Mucosa of rectum (tissue), 2 donors: Measurements from ENCODE around the gene HSPA12A.

ENCODE experiments used
- H3K27ac ChIP-seq, 2 donors: one replicate each; pipeline ENCODE4 v1.7.0; 2013; ENCODE audit warnings: inconsistent platforms in 2 of 2, low read depth in 2 of 2, low read length in 2 of 2
- H3K27me3 ChIP-seq, 2 donors: one replicate each; pipeline ENCODE4 v1.7.0; 2013; ENCODE audit warnings: low read length in 2 of 2; ENCODE audit not compliant: control insufficient read depth in 2 of 2, insufficient read depth in 2 of 2
- H3K36me3 ChIP-seq, 2 donors: one replicate each; pipeline ENCODE4 v1.7.0; 2013; ENCODE audit warnings: low read length in 2 of 2; ENCODE audit not compliant: control insufficient read depth in 2 of 2, insufficient read depth in 2 of 2
- H3K4me1 ChIP-seq, 2 donors: one replicate each; pipeline ENCODE4 v1.7.0; 2013; ENCODE audit warnings: low read length in 2 of 2, mild to moderate bottlenecking in 1 of 2; ENCODE audit not compliant: control insufficient read depth in 2 of 2, insufficient read depth in 2 of 2
- H3K4me3 ChIP-seq, 2 donors: one replicate each; pipeline ENCODE4 v1.7.0; 2013; ENCODE audit warnings: low read length in 2 of 2
- H3K9ac ChIP-seq, 2 donors: one replicate each; pipeline ENCODE4 v1.7.0; 2013; ENCODE audit warnings: low read length in 2 of 2, low read depth in 1 of 2, mild to moderate bottlenecking in 1 of 2
- H3K9me3 ChIP-seq, 2 donors: one replicate each; pipeline ENCODE4 v1.7.0; 2013; ENCODE audit warnings: low read length in 2 of 2; ENCODE audit not compliant: control insufficient read depth in 2 of 2
- donor health status: healthy.
- donor health status: Normal muscosa, but diverticular disease.

HSPA12A gene

GRCh38 chr10:116636976-116637375, 105.4 kb downstream of the HSPA12A start:
- H3K4me1 ChIP-seq: no peaks in the 10 kb centered on the region
- no peaks in the 10 kb centered on the region for H3K9me3 ChIP-seq
- no peak overlapping the region for H3K9ac ChIP-seq
- no peaks in the 10 kb centered on the region for H3K36me3 ChIP-seq
- H3K27me3 ChIP-seq: no peaks in the 10 kb centered on the region
- no peak overlapping the region for H3K4me3 ChIP-seq
- no peak overlapping the region for H3K27ac ChIP-seq

DNA sequence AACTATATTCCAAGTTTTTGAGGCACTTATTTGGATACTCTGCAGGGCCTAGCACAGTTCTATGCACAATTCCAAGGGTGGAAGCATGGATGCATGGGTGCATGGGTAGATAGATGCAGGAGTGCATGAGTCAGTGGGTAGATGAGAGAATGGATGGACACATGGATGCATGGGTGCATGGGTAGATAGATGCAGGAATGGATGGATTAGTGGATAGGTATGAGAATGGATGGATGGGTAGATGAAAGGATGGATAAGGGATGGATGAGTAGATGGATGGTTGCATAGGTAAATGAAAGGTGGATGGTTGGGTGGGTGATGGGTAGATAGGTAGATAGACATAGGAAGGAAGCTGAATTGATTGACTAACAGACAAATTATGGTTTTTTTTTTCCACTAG, 106.0 kb downstream of the HSPA12A start:
- no peaks in the 10 kb centered on the region for H3K4me1 ChIP-seq
- H3K9ac ChIP-seq: no peak overlapping the region
- H3K9me3 ChIP-seq: no peaks in the 10 kb centered on the region
- no peaks in the 10 kb centered on the region for H3K27me3 ChIP-seq
- no peaks in the 10 kb centered on the region for H3K36me3 ChIP-seq
- H3K27ac ChIP-seq: no peak overlapping the region
- H3K4me3 ChIP-seq: no peak overlapping the region

DNA sequence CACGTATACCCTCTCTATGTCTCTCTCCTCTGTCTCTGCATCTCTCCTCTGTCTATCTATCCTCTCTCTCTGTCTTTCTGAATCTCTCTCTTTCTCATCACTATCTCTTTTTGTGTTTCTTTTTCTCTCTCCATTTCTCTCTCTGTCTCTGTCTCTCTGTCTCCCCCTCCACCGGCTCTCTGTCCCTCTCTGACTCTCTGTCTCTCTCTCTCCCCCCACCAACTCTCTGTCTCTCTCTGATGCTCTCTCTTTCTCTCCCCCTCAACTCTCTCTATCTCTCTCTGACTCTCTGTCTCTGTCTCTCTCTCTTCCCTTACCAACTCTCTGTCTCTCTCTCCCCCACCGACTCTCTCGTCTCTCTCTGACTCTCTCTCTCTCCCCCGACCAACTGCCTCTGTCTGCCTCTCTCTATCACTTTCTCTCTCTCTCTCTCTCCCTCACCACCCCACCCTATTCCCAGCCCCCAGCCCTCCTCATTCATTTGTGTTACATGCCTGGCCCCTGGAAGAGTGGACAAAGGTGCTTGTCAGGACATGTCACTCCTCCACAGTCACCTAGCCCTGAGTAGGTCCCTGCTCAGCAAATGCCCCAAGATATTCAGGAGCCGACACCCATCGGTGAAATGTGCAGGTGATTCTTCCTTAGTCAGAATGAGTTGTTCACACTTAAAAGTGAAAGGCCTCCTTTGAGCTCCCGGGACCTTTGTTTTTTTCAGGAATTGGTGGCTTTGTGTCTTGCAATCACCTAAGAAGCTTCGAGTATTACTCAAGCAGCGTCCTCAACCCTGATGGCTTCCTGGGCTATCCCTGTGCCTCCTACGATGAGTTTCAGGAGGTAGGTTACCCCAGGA, 108.0 kb downstream of the HSPA12A start:
- Histone ChIP-seq H3K27me3 (no peaks in the 10 kb centered on the region), H3K4me3 (no peak overlapping the region), H3K36me3 (no peaks in the 10 kb centered on the region), H3K9ac (no peak overlapping the region), H3K27ac (no peak overlapping the region), H3K9me3 (no peaks in the 10 kb centered on the region), H3K4me1 (no peaks in the 10 kb centered on the region)

DNA sequence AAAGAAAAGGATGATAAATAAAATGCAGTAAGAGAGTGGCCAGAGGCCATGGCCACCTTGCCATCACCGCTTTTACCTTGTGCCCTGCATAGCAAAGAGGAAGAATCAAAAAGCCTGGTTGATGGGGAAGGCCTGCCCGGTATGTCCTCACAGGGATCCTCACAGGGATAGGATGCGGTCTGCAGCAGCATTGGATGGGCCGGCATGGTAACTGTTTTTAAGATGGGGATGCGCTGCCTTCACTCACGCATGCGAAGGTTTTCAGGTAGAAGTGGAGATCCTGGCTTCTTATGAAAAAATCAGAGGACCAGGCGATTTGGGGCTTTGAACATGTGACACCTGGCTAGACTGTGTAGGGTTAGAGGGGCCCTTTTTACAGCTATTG, 109.2 kb downstream of the HSPA12A start:
- H3K4me1 ChIP-seq: peaks cover 0 to under 1% of the 10 kb centered on the region in 2 donors
- H3K9ac ChIP-seq: no peak overlapping the region
- H3K36me3 ChIP-seq: no peaks in the 10 kb centered on the region
- H3K27ac ChIP-seq: no peak overlapping the region
- no peaks in the 10 kb centered on the region for H3K9me3 ChIP-seq
- no peaks in the 10 kb centered on the region for H3K27me3 ChIP-seq
- H3K4me3 ChIP-seq: no peak overlapping the region

- H3K27ac ChIP-seq: no peak overlapping the region
- peaks cover 0 to 3% of the 10 kb centered on the region in 2 donors for H3K4me1 ChIP-seq
- H3K9ac ChIP-seq: no peak overlapping the region
- H3K4me3 ChIP-seq: no peak overlapping the region
- H3K9me3 ChIP-seq: no peaks in the 10 kb centered on the region
- no peaks in the 10 kb centered on the region for H3K27me3 ChIP-seq
- no peaks in the 10 kb centered on the region for H3K36me3 ChIP-seq
These were observed 109.7 kb downstream of the HSPA12A start for GRCh38 chr10:116632596-116633215.

DNA sequence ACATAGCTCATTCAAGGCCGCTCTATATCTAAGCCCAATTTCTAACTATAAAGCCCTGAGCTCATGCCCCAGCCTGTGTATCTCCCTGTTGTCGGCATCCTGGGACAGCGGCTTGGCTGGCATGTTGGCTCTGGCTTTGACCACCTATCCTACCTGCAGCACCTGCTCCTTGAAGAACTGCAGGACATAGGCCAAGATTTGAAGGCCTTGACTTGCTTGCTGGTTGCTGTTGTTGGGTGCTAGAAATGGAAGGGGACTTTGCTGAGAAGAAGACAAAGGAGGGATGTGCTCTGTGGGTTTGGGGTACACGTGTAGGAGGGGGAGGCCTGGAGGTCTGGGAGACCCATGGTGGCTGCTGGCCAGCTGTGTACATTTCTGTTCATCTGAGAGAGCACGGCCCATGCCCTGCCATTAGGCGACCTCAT, 110.5 kb downstream of the HSPA12A start:
- H3K27ac ChIP-seq: no peak overlapping the region

GRCh38 chr10:116630020-116630419, 112.3 kb downstream of the HSPA12A start:
- Histone ChIP-seq H3K27me3 (no peaks in the 10 kb centered on the region), H3K36me3 (no peaks in the 10 kb centered on the region), H3K4me1 (peaks cover 0 to 3% of the 10 kb centered on the region in 2 donors), H3K27ac (no peak overlapping the region), H3K9ac (no peak overlapping the region), H3K4me3 (no peak overlapping the region), H3K9me3 (no peaks in the 10 kb centered on the region)

More for the DNA sequence above, 110.5 kb downstream of the HSPA12A start:
- H3K4me3 ChIP-seq: no peak overlapping the region
- H3K4me1 ChIP-seq: peaks cover 0 to 3% of the 10 kb centered on the region in 2 donors
- no peaks in the 10 kb centered on the region for H3K36me3 ChIP-seq
- no peaks in the 10 kb centered on the region for H3K9me3 ChIP-seq
- H3K27me3 ChIP-seq: no peaks in the 10 kb centered on the region
- no peak overlapping the region for H3K9ac ChIP-seq

- Histone ChIP-seq H3K4me3 (no peak overlapping the region), H3K36me3 (no peaks in the 10 kb centered on the region), H3K9ac (no peak overlapping the region), H3K27me3 (no peaks in the 10 kb centered on the region), H3K9me3 (no peaks in the 10 kb centered on the region), H3K4me1 (peaks cover 0 to 3% of the 10 kb centered on the region in 2 donors), H3K27ac (no peak overlapping the region)
These were observed 113.0 kb downstream of the HSPA12A start for GRCh38 chr10:116629340-116629739.

- Histone ChIP-seq H3K27me3 (no peaks in the 10 kb centered on the region), H3K27ac (no peak overlapping the region), H3K4me3 (peak overlapping the region; percentile 56 to 60), H3K9me3 (no peaks in the 10 kb centered on the region), H3K9ac (peak overlapping the region in 1 of 2 donors; percentile 60), H3K4me1 (peaks cover 0 to 3% of the 10 kb centered on the region in 2 donors), H3K36me3 (no peaks in the 10 kb centered on the region)
These were observed 114.9 kb downstream of the HSPA12A start for GRCh38 chr10:116627386-116627933.

GRCh38 chr10:116626815-116627214, 115.6 kb downstream of the HSPA12A start:
- Histone ChIP-seq H3K9ac (no peak overlapping the region), H3K4me3 (no peak overlapping the region), H3K4me1 (peaks cover 0 to 9% of the 10 kb centered on the region in 2 donors), H3K27ac (no peak overlapping the region), H3K9me3 (no peaks in the 10 kb centered on the region), H3K36me3 (no peaks in the 10 kb centered on the region), H3K27me3 (no peaks in the 10 kb centered on the region)
